HG03280 (cell line): ENCODE data around the gene OR4Q3.
"Not testable (repeated sequence)": the region's sequence is repeated elsewhere in the genome, so short reads cannot be mapped to it uniquely, and the experiment has no call there.

ENCODE experiments used
- ATAC-seq: cut with Tn5 transposase; IDR thresholded peaks from one replicate; pipeline ENCODE4 v1.9.1; 2021; ENCODE audit warnings: mild to moderate bottlenecking, moderate library complexity; ENCODE audit not compliant: unreplicated experiment

The OR4Q3 gene

DNA sequence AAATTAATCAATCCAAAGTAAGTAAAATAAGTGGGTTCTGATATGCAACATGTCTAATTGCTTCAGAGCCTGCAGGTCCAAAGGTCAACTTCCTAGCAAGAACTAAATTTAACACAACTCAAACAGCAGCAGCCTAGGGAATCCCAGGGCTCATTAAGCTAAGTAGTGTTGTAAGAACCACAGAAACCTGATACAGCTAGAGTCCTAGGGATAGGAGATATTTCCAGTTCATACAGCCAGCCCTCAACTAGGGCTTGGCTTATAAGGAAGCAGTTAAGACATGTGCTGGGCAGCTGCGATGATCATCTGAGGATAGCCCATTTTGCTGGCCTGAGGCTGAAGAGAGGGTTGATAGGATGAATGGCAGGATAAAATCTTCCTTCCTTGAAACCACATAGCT lies at the start of gene OR4Q3:
TSS of gene OR4Q3 (plus strand) at position 316 of the 400 bp plus-strand sequence.
- ATAC-seq = no peak

DNA sequence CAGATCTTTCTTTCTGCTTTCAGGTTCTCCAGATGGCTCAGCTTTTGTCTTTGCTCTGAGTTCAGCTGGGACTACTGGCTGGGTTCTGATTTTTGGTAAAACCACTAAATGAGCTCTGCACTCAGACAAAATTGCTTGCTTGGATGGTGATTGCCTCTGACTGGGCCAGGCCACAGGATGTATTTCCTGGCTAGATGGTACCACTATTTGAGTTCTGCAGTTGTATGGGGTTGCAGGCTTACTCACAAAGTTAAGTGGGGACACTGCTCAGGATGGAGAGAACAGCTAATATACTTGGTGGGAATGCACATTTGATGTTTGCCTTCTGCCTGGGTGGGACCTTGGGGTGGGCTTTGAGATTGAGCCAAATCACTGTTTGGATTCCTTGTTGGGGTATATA lies 14.0 kb upstream of the OR4Q3 start:
- ATAC-seq = no peak

DNA sequence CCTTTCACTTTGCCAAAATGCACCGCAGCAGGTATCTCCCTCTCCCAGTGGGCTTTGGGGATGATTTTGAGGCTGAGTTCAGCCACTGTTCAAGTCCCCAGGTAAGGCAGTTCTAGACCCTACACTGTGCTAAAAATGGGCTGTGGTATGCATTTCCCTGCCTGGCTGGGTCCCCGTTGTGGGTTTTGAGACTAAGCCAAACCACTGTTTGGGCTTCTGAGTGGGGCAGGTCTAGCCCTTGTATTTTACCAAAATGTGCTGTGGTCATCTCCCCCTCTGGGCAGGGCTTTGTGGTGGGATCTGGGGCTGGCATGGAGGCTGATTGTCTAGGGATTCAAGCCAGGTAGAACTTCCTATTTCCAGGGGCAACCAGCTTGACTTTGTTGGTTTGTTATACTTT lies 13.6 kb upstream of the OR4Q3 start:
- no peak for ATAC-seq

DNA sequence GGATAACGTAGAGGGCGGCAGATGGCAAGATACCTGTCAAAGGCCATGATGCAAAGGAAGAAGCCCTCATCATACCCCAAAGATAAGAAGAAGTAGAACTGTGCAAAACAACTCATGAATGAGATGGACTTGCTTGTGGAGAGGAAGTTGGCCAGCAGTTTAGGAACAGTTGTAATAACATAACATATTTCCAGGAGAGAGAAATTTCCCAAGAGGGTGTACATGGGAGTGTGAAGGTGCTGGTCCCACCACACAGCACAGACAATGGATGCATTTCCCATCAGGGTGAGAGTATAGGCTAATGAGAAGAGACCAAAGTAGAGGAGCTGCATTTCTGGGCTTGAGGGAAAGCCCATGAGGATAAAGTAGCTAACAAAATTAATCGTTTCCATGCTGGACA lies 9.5 kb upstream of the OR4Q3 start:
- not testable (repeated sequence) for ATAC-seq

DNA sequence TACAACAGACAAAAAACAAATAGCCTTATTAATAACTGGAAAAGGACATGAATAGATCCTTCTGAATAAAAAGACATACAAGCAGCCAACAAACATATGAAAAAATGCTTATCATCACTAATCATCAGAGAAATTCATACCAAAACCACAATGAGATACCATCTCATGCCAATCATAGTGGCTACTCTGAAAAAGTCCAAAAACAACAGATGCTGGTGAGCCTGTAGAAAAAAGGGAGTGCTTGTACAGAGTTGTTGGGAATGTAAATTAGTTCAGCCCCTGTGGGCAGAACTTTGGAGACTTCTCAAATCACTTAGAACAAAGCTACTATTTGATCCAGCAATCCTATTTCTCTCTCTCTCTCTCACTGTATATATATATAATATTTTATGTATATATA lies 8.9 kb downstream of the OR4Q3 start:
- not testable (repeated sequence) for ATAC-seq

DNA sequence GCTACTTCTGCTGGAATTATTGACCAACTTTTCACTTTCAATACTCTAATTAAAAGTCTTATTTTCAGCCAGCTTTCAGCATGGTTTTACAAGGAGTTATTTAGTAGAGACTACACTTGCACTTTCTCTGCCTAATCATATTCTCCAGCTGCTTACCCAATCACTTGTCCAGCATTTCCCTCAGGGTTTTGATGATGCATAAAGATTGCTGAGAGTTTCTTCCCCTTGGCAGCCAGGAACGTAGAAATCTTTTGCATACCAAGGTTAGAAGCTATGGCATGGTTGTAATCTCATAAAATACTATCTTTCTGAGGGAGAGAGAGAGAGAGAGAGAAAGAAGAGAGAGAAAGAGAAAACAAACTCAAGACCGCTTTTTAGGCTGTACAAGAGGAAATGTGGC lies 10.8 kb downstream of the OR4Q3 start:
- ATAC-seq = no peak

DNA sequence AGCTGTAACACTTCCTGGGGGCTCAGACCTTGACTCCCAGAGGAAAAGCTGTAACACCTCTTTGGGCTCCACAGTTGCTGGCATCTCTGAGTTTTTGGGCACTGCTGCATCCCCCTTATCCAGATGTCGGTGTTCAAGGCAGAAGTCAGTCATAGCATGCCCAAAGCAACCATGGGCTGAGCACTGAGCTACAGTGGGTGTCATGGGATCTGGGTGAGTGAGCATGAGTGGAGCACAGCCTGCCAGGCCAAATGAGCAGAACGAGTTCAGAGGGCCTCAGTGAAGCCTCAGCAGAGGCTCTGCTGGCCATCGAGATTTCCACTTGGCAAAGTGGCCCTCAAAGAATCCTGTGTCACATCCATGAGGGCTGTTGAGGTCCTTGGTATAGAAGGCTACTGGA lies 28.1 kb downstream of the OR4Q3 start:
- ATAC-seq = not testable (repeated sequence)

DNA sequence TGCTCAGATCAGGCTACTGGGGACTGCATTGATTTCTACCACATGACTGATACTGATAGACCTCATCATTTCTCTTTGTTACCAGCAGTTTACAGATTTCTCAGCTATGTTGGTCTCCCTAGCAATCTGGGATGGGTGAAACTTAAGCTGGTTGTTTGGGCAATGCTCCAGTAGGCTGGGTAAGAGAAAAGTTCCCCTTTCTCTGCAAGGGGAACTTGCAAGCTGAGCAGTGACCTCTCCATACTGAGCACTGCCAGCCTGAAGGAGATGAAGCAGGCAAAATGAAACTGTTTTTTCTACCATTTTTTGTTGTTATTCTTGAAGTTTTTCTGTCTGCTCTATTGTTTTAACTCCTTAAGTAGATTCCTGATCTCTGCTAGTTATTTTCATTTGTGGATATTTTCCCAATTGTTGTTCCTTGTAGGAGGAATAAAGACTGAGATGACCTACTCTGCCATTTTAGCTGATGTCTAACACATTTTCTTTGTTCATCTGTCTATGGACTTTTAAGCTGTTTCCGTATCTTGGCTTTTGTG lies 28.6 kb downstream of the OR4Q3 start:
- ATAC-seq = no peak

DNA sequence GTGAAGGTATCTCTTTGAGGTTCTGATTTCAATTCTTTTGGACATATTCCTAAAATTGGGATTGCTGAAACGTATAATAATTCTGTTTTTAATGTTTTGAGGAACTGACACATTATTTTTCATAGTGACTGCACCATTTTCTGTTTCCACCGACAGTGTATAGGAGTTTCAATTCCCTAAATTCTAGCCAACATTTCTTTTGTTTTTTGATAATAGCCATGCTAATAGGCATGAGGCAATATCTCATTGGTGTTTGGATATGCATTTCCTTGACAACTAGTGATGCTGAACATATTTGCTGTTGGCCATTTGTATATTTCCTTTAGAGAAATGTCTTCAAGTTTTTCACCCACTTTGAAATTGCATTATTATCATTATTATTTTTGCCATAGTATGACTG lies 29.1 kb downstream of the OR4Q3 start:
- ATAC-seq = not testable (repeated sequence)

DNA sequence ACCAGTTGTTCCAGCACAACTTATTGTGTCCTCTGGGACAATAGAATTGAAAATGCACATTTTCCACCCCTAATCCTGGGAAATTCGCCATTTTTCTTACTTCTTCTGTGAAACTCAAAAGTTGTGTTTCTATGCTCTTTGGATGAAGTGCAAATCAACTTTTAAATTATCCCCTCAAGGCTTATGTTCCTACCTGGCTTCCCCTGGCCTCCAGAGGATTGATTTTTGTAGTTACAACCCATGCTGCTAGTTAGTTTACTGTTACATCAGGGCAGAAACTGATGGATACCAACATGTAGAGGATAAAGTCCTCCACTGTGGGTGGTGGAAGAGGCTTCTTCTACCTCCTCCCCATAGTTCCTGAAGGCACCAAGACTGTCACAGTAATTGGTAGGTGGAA lies 29.8 kb downstream of the OR4Q3 start, which contains the start of gene OR4M1:
TSS of gene OR4M1 (plus strand) at position 301 of the 400 bp plus-strand sequence. CDS start 6,819 bp downstream, outside the sequence.
- not testable (repeated sequence) for ATAC-seq

DNA sequence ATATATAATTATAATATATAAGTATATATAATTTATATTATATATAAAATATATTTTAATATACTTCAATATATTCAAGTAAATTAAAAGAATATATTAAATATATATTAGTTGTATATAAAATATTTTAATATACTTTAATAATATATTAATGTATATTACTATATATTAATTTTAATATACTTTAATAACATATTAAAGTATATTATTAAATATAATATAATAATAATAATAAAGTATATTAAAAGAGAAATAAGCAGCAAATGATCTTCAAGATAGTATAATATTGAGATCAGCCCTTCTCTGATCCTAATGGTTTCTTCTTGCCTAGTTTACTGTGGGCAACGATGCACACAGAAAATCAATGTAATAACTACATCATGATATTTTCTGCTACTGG lies 32.2 kb downstream of the OR4Q3 start:
- no peak for ATAC-seq

DNA sequence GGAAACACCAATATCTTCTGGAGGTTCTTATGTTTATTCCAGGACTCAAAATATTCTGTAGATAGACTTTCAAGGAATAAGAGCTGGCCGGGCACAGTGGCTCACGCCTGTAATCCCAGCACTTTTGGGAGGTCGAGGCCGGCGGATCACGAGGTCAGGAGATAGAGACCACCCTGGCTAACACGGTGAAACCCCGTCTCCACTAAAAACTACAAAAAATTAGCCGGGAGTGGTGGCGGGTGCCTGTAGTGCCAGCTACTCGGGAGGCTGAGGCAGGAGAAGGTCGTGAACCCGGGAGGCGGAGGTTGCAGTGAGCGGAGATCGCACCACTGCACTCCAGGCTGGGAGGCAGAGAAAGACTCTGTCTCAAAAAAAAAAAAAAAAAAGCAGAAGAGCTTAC lies 42.5 kb downstream of the OR4Q3 start:
- not testable (repeated sequence) for ATAC-seq

DNA sequence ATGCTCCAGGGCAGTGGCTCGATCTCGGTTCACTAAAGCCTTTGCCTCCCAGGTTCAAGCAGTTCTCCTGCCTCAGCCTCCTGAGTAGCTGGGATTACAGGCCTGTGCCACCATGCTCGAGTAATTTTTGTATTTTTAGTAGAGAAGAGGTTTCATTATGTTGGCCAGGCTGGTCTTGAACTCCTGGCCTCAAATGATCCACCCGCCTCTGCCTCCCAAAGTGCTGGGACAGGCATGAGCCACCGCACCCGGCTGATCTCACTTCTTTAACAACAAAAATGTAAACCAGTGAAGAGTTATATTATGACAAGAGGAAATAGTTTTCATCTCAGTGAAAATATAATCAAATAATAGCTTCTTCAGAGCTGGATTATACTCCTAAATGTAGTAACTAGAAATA lies 43.9 kb downstream of the OR4Q3 start:
- not testable (repeated sequence) for ATAC-seq

DNA sequence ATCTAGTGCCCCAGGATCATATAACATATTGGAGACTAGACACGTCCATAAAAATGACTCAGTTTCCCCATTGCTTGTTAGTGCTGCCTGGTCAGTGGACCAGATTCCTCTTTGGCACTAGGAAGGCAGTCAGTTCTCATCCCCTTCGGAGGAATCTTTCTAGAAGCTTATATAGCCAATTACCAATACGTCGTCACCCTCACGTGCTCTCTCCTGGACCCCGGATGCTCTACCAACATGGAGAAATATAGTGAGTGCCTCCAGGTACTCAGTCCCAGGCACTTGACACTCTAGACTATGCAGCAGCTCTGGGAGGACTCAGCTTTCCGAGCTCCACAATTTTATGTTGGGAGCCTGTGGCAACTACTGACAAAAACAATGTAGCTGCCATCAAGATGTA lies 44.8 kb downstream of the OR4Q3 start:
- ATAC-seq = not testable (repeated sequence)

DNA sequence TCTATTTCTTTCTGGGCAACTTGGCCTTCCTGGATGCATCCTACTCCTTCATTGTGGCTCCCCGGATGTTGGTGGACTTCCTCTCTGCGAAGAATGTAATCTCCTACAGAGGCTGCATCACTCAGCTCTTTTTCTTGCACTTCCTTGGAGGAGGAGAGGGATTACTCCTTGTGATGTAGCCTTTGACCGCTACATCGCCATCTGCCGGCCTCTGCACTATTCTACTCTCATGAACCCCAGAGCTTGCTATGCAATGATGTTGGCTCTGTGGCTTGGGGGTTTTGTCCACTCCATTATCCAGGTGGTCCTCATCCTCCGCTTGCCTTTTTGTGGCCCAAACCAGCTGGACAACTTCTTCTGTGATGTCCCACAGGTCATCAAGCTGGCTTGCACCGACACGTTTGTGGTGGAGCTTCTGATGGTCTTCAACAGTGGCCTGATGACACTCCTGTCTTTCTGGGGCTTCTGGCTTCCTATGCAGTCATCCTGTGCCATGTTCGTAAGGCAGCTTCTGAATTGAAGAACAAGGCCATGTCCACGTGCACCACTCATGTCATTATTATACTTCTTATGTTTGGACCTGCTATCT lies 53.2 kb downstream of the OR4Q3 start:
- ATAC-seq = not testable (repeated sequence)
